ENCODE measurements around the gene WSCD2. TPM values are rescaled to one million over a fixed set of nuclear protein-coding genes. Genes with fewer than 3 reads are reported as not detected.

Gene WSCD2
- total RNA-seq, 1 donor from 2014 or later, result 1.9 TPM

DNA sequence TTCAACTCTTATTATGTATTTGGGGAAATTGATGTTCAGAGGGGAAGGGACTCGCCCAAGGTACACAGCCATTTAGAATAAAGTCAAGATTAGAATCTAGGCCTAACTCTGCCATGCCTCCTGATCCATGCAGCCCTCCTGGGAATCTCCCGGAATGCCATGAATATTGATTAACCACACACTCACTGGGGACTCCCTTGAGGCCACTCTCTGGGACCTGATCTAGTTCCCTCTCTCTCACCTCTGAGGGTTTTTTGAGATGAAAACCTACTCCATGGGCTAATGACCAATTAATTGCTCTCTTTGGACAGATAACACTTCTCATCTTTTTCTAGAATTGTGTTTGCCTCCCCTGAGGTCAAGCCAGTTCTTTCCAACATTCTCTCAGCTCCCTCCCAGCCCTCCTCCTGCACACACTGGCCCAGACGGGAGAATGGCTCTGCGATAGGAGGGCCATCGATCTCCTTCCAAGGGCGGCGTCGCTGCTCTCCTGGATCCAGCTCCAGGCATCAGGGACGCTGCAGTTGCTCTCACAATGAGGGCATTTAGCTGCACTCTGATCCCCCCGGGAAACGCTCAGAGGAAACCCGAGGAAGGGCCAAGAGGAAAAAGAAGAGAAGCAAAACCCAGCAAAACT is 22.6 kb downstream of the WSCD2 start:
- peaks cover 12% of the 10 kb centered on the region for H3K27me3 Mint-ChIP-seq

GRCh38 chr12:108152170-108152538 is 23.1 kb downstream of the WSCD2 start:
- CTCF ChIA-PET, result no interaction called here
- H3K36me3 Mint-ChIP-seq (ENCODE audit: low read depth), result no peaks in the 10 kb centered on the region
- H3K4me3 Mint-ChIP-seq, result no peak overlapping the region
- H3K4me1 Mint-ChIP-seq, result no peaks in the 10 kb centered on the region
- POLR2A ChIA-PET, result no interaction called here
- ATAC-seq (ENCODE audit: low read depth), result no peak
- no peaks in the 10 kb centered on the region for H3K9me3 Mint-ChIP-seq
- H3K27ac Mint-ChIP-seq, result no peak overlapping the region
- intact Hi-C loops (cut with micrococcal nuclease), result no loop called here
- TF ChIP-seq, protein P1, sequence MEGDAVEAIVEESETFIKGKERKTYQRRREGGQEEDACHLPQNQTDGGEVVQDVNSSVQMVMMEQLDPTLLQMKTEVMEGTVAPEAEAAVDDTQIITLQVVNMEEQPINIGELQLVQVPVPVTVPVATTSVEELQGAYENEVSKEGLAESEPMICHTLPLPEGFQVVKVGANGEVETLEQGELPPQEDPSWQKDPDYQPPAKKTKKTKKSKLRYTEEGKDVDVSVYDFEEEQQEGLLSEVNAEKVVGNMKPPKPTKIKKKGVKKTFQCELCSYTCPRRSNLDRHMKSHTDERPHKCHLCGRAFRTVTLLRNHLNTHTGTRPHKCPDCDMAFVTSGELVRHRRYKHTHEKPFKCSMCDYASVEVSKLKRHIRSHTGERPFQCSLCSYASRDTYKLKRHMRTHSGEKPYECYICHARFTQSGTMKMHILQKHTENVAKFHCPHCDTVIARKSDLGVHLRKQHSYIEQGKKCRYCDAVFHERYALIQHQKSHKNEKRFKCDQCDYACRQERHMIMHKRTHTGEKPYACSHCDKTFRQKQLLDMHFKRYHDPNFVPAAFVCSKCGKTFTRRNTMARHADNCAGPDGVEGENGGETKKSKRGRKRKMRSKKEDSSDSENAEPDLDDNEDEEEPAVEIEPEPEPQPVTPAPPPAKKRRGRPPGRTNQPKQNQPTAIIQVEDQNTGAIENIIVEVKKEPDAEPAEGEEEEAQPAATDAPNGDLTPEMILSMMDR (IDR thresholded peaks at IDR 0.05), result no peak
- DNase-seq, result no peak
- peaks cover 8% of the 10 kb centered on the region for H3K27me3 Mint-ChIP-seq

More for the DNA sequence above, 22.6 kb downstream of the WSCD2 start:
- Mint-ChIP-seq H3K27ac (no peak overlapping the region), H3K9me3 (no peaks in the 10 kb centered on the region), H3K4me1 (no peaks in the 10 kb centered on the region), H3K36me3 (ENCODE audit: low read depth) (no peaks in the 10 kb centered on the region), H3K4me3 (no peak overlapping the region)
- DNase-seq (no peak), ATAC-seq (ENCODE audit: low read depth) (no peak)
- ChIA-PET POLR2A (no interaction called here), CTCF (no interaction called here)
- intact Hi-C loops (cut with micrococcal nuclease), result no loop called here
- TF ChIP-seq, protein P1 (IDR thresholded peaks at IDR 0.05), result no peak

- CTCF ChIA-PET, result no interaction called here
- POLR2A ChIA-PET, result no interaction called here
- TF ChIP-seq, protein P1 (IDR thresholded peaks at IDR 0.05), result no peak
Observed at GRCh38 chr12:108156717-108157116, 27.6 kb downstream of the WSCD2 start.

DNA sequence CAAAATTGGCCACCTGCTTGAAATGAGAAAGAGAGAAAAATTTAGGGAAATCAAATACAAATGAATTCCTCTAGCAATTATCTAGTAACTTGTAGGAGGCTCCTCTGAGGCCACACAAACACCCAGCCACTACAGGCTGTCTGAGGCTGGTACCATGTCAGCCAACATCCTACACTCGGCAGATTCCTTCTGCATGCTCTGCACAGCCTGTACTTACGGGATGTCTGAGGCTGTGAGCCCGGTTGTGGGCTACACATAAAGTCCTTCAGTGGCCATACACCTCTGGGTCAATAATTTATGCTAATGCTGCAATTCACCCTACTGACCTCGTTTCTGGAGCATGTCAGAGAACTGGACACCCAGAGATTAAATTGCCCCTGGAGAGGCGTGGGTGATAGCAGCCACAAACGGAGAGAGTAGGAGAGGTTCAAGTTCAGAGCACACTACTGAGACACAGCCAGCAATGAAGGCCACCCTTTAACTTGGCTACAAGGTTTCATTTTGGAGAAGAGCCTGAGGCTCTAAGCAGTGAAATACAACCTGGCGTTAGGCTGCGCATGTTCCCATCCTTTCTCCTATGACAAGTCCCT is 28.9 kb downstream of the WSCD2 start:
- no peak for ATAC-seq (ENCODE audit: low read depth)

More at GRCh38 chr12:108156717-108157116, 27.6 kb downstream of the WSCD2 start:
- Mint-ChIP-seq H3K27me3 (peaks cover 7% of the 10 kb centered on the region), H3K36me3 (ENCODE audit: low read depth) (no peaks in the 10 kb centered on the region), H3K9me3 (no peaks in the 10 kb centered on the region), H3K27ac (no peak overlapping the region), H3K4me1 (no peaks in the 10 kb centered on the region), H3K4me3 (no peak overlapping the region)
- intact Hi-C loops (cut with micrococcal nuclease), result no loop called here
- ATAC-seq (ENCODE audit: low read depth) (no peak), DNase-seq (no peak)

GRCh38 chr12:108162207-108162606 is 33.1 kb downstream of the WSCD2 start:
- ATAC-seq (ENCODE audit: low read depth), result no peak
- POLR2A ChIA-PET, result no interaction called here

More for the DNA sequence above, 28.9 kb downstream of the WSCD2 start:
- peaks cover 5% of the 10 kb centered on the region for H3K27me3 Mint-ChIP-seq
- DNase-seq, result no peak
- no peaks in the 10 kb centered on the region for H3K9me3 Mint-ChIP-seq
- ChIA-PET POLR2A (no interaction called here), CTCF (no interaction called here)
- no peaks in the 10 kb centered on the region for H3K36me3 Mint-ChIP-seq (ENCODE audit: low read depth)
- intact Hi-C loops (cut with micrococcal nuclease), result no loop called here
- H3K27ac Mint-ChIP-seq, result no peak overlapping the region
- TF ChIP-seq, protein P1 (IDR thresholded peaks at IDR 0.05), result no peak
- H3K4me1 Mint-ChIP-seq, result no peaks in the 10 kb centered on the region
- H3K4me3 Mint-ChIP-seq, result no peak overlapping the region

More at GRCh38 chr12:108162207-108162606, 33.1 kb downstream of the WSCD2 start:
- Mint-ChIP-seq H3K4me1 (no peaks in the 10 kb centered on the region), H3K27me3 (peaks cover 4% of the 10 kb centered on the region), H3K9me3 (no peaks in the 10 kb centered on the region), H3K36me3 (ENCODE audit: low read depth) (no peaks in the 10 kb centered on the region), H3K4me3 (no peak overlapping the region), H3K27ac (no peak overlapping the region)
- intact Hi-C loops (cut with micrococcal nuclease), result no loop called here
- TF ChIP-seq, protein P1 (IDR thresholded peaks at IDR 0.05), result no peak
- CTCF ChIA-PET, result no interaction called here
- no peak for DNase-seq
